C1 segment of cervical spinal cord (tissue), 14 donors: ENCODE measurements around the gene DCDC2C.
"Not testable (repeated sequence)": the region's sequence is repeated elsewhere in the genome, so short reads cannot be mapped to it uniquely, and the experiment has no call there.

Source experiments
- DNase-seq, 14 donors: peaks; one replicate each; lab custom pipeline; 2025; lab: John Stamatoyannopoulos, UW

Gene DCDC2C

GRCh38 chr2:3703236-3703756 is at the start of gene DCDC2C:
Gene DCDC2C (plus strand): TSS chr2:3703575. CDS start chr2:3703752, 177 bp downstream.
- no peak for DNase-seq

- no peak for DNase-seq
These were observed 49.4 kb upstream of the DCDC2C start for GRCh38 chr2:3654011-3654410.

GRCh38 chr2:3654531-3655225 is 48.7 kb upstream of the DCDC2C start:
- no peak for DNase-seq

GRCh38 chr2:3655871-3656761 is 47.3 kb upstream of the DCDC2C start:
- DNase-seq, result no peak

GRCh38 chr2:3656762-3657721 is 46.3 kb upstream of the DCDC2C start:
- peak in 7 of 14 donors; percentile 9 to 22 (median 12) for DNase-seq

GRCh38 chr2:3657881-3658280 is 45.5 kb upstream of the DCDC2C start, which contains the start of gene ALLC:
Gene ALLC (plus strand): TSS chr2:3658200. CDS start chr2:3671158, 12,958 bp downstream.
- DNase-seq, result no peak

- DNase-seq, result no peak
These were observed 43.6 kb upstream of the DCDC2C start for GRCh38 chr2:3659447-3660432.

GRCh38 chr2:3660640-3661039 is 42.7 kb upstream of the DCDC2C start:
- DNase-seq, result not testable (repeated sequence)

- DNase-seq, result no peak
These were observed 42.2 kb upstream of the DCDC2C start for GRCh38 chr2:3661149-3661660.

- no peak for DNase-seq
These were observed 41.1 kb upstream of the DCDC2C start for GRCh38 chr2:3662239-3662638.

GRCh38 chr2:3664118-3664517 is 39.3 kb upstream of the DCDC2C start:
- DNase-seq, result no peak

- no peak for DNase-seq
These were observed 38.5 kb upstream of the DCDC2C start for GRCh38 chr2:3664925-3665324.

- DNase-seq, result no peak
These were observed 37.3 kb upstream of the DCDC2C start for GRCh38 chr2:3665886-3666612.

- no peak for DNase-seq
These were observed 36.8 kb upstream of the DCDC2C start for GRCh38 chr2:3666613-3666975.

GRCh38 chr2:3667151-3667631 is 36.2 kb upstream of the DCDC2C start:
- DNase-seq, result no peak

- DNase-seq, result no peak
These were observed 33.7 kb upstream of the DCDC2C start for GRCh38 chr2:3669656-3670055.

GRCh38 chr2:3670376-3670775 is 33.0 kb upstream of the DCDC2C start:
- DNase-seq, result no peak

GRCh38 chr2:3670941-3671340 is 32.4 kb upstream of the DCDC2C start:
- DNase-seq, result no peak
